ENCODE results near the gene SLCO1B1. TPM values are rescaled to one million over a fixed set of nuclear protein-coding genes. Genes with fewer than 3 reads are reported as not detected.

Gene SLCO1B1
- total and polyA plus RNA-seq, 11 donors: 0.33 TPM; not detected in 10

DNA sequence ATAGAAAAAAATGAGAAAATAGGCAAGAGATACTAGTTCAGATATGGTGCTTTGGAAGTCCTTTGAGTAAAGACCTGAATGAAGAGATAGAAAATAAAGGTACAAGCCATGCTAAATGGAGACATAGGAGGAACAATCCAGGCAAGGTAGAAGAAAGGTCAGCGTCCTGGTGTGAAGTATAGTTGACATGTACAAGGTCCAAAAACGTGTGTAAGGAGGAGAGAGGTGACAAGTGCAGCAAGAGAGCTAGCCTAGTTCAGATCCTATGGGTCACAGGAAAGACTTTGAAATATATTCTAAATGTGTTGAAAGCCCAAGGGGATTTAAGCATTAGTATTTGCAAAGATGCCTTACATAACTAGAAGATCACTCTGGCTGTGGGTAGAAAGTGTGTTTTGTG lies 88.2 kb downstream of the SLCO1B1 start:
- no peak for TF ChIP-seq POLR2A (IDR thresholded peaks at IDR 0.05)
- TF ChIP-seq, protein P1, sequence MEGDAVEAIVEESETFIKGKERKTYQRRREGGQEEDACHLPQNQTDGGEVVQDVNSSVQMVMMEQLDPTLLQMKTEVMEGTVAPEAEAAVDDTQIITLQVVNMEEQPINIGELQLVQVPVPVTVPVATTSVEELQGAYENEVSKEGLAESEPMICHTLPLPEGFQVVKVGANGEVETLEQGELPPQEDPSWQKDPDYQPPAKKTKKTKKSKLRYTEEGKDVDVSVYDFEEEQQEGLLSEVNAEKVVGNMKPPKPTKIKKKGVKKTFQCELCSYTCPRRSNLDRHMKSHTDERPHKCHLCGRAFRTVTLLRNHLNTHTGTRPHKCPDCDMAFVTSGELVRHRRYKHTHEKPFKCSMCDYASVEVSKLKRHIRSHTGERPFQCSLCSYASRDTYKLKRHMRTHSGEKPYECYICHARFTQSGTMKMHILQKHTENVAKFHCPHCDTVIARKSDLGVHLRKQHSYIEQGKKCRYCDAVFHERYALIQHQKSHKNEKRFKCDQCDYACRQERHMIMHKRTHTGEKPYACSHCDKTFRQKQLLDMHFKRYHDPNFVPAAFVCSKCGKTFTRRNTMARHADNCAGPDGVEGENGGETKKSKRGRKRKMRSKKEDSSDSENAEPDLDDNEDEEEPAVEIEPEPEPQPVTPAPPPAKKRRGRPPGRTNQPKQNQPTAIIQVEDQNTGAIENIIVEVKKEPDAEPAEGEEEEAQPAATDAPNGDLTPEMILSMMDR (IDR thresholded peaks at IDR 0.05): no peak
- H3K36me3 ChIP-seq: no peaks in the 10 kb centered on the region
- WGBS, 4 donors: 35 to 54% (median 41%) methylated on average over 2 of the region's 2 CpGs
- no peaks in the 10 kb centered on the region for H3K9me3 ChIP-seq
- no peak overlapping the region for H3K4me3 ChIP-seq
- no peak for ATAC-seq
- intact Hi-C loops (cut with DNase I): no loop called here
- H3K27me3 ChIP-seq: no peaks in the 10 kb centered on the region
- no peak for DNase-seq
- no peaks in the 10 kb centered on the region for H3K4me1 ChIP-seq
- H3K27ac ChIP-seq: no peak overlapping the region

DNA sequence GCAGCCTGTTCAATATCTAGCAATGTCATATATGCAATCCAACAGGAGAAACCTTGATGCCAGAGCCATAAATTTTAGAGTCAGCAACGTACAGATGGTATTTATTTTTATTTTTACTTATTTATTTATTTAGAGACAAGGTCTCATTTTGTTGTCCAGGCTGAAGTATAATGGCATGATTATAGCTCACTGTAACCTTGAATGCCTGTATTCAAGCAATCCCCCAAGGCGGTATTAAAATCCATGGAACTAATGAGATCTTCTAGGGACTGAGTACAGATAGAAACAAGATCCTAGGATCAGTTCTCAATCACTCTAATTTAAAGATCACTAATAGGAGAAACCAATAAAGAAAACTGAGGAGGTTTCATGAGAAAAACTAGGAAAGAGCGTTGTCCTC lies 89.3 kb downstream of the SLCO1B1 start:
- Histone ChIP-seq H3K4me1 (no peaks in the 10 kb centered on the region), H3K9me3 (no peaks in the 10 kb centered on the region), H3K36me3 (no peaks in the 10 kb centered on the region), H3K4me3 (no peak overlapping the region), H3K27me3 (no peaks in the 10 kb centered on the region), H3K27ac (no peak overlapping the region)
- DNase-seq (no peak), ATAC-seq (no peak)
- intact Hi-C loops (cut with DNase I): no loop called here
- TF ChIP-seq, protein P1 (IDR thresholded peaks at IDR 0.05): no peak
- no peak for TF ChIP-seq POLR2A (IDR thresholded peaks at IDR 0.05)
- 71 to 83% (median 75%) methylated on average over 3 of the region's 3 CpGs for WGBS, 4 donors

DNA sequence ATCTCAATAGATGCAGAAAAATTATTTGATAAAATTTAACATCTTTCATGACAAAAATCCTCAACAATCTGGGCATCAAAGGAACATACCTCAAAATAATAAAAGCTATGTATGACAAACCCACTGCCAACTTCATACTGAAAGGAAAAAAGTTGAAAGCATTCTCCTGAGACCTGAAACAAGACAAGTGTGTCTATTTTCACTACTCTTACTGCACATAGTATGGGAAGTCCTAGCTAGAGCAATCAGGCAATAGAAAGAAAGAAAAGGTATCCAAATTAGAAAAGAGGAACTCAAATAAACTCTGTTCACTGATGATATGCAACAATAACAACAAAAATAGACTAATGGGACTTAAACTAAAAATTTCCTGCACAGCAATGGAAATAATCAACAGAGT lies 90.1 kb downstream of the SLCO1B1 start:
- Histone ChIP-seq H3K27ac (no peak overlapping the region), H3K36me3 (no peaks in the 10 kb centered on the region), H3K27me3 (no peaks in the 10 kb centered on the region), H3K4me3 (no peak overlapping the region), H3K4me1 (no peaks in the 10 kb centered on the region), H3K9me3 (no peaks in the 10 kb centered on the region)
- TF ChIP-seq, protein P1 (IDR thresholded peaks at IDR 0.05): no peak
- no peak for TF ChIP-seq POLR2A (IDR thresholded peaks at IDR 0.05)
- no peak for DNase-seq
- no peak for ATAC-seq
- intact Hi-C loops (cut with DNase I): no loop called here

DNA sequence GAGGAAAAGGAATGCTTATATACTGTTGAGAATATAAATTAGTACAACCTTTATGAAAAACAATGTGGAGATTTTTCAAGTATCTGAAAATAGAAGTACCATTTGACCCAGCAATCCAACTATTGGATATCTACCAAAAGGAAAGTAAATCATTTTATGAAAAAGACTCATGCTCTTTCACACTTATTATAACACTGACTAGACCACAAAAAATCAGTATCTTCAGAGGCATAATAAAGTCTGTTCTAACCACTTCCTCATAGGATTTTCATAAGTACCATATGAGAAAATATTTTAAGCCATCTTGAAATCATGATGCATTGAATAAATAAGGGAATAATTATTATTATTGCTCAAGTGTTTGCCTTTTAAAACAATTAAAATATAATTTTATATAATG lies 90.8 kb downstream of the SLCO1B1 start:
- DNase-seq (no peak), ATAC-seq (no peak)
- H3K4me1 ChIP-seq: no peaks in the 10 kb centered on the region
- H3K36me3 ChIP-seq: no peaks in the 10 kb centered on the region
- no peaks in the 10 kb centered on the region for H3K27me3 ChIP-seq
- intact Hi-C loops (cut with DNase I): no loop called here
- H3K4me3 ChIP-seq: no peak overlapping the region
- H3K27ac ChIP-seq: no peak overlapping the region
- no peak for TF ChIP-seq POLR2A (IDR thresholded peaks at IDR 0.05)
- TF ChIP-seq, protein P1 (IDR thresholded peaks at IDR 0.05): no peak
- no peaks in the 10 kb centered on the region for H3K9me3 ChIP-seq

Data from heart left ventricle (tissue), 16 donors.